HEK293 (cell line): ENCODE data around the gene FLNC.
A peak's percentile ranks its signal among the peaks of the same experiment; 100 is the strongest.

Experiments
- IKZF3 ChIP-seq: fragments of 450-650 bp; IDR thresholded peaks from 2 replicates; pipeline ENCODE4 v1.5.0; 2018; ENCODE audit warnings: missing biosample characterization, mild to moderate bottlenecking, missing genetic modification characterization, moderate library complexity
- KLF1 ChIP-seq: fragments of 450-650 bp; formaldehyde crosslinking; IDR thresholded peaks from 2 replicates; pipeline ENCODE4 v1.5.1; 2016; ENCODE audit warnings: missing biosample characterization, missing genetic modification characterization
- SALL2 ChIP-seq: fragments of 450-650 bp; formaldehyde crosslinking; IDR thresholded peaks from 2 replicates; pipeline ENCODE4 v1.5.0; 2017; ENCODE audit warnings: missing biosample characterization, mild to moderate bottlenecking, missing genetic modification characterization, borderline replicate concordance
- SETDB1 ChIP-seq: IDR thresholded peaks from one replicate; pipeline ENCODE4 v1.6.1; 2017; ENCODE audit warnings: mild to moderate bottlenecking, low read length, moderate library complexity, mixed read lengths; ENCODE audit not compliant: insufficient read length
- SP2 ChIP-seq: fragments of 450-650 bp; formaldehyde crosslinking; IDR thresholded peaks from 2 replicates; pipeline ENCODE4 v1.5.1; 2016; ENCODE audit warnings: missing biosample characterization, missing genetic modification characterization
- YY2 ChIP-seq: fragments of 450-650 bp; formaldehyde crosslinking; IDR thresholded peaks from 2 replicates; pipeline ENCODE4 v1.5.1; 2016; ENCODE audit warnings: missing biosample characterization, missing genetic modification characterization
- ZBTB17 ChIP-seq: fragments of 450-650 bp; formaldehyde crosslinking; IDR thresholded peaks from 2 replicates; pipeline ENCODE4 v1.5.1; 2016; ENCODE audit warnings: missing biosample characterization, missing genetic modification characterization
- ZBTB48 ChIP-seq: fragments of 450-650 bp; formaldehyde crosslinking; IDR thresholded peaks from 2 replicates; pipeline ENCODE4 v1.5.1; 2016; ENCODE audit warnings: missing biosample characterization, missing genetic modification characterization
- ZBTB8A ChIP-seq: fragments of 450-650 bp; formaldehyde crosslinking; IDR thresholded peaks from 2 replicates; pipeline ENCODE4 v1.5.1; 2016; ENCODE audit warnings: missing biosample characterization, missing genetic modification characterization
- ZEB2 ChIP-seq: fragments of 450-650 bp; formaldehyde crosslinking; IDR thresholded peaks from 2 replicates; pipeline ENCODE4 v1.5.1; 2016; ENCODE audit warnings: missing biosample characterization, missing genetic modification characterization
- ZFP69B ChIP-seq: fragments of 450-650 bp; formaldehyde crosslinking; IDR thresholded peaks from 2 replicates; pipeline ENCODE4 v1.5.1; 2016; ENCODE audit warnings: missing biosample characterization, missing genetic modification characterization
- ZNF121 ChIP-seq: fragments of 450-650 bp; formaldehyde crosslinking; IDR thresholded peaks from 2 replicates; pipeline ENCODE4 v1.5.1; 2016; ENCODE audit warnings: missing biosample characterization, missing genetic modification characterization
- ZNF16 ChIP-seq: fragments of 450-650 bp; formaldehyde crosslinking; IDR thresholded peaks from 2 replicates; pipeline ENCODE4 v1.5.1; 2016; ENCODE audit warnings: low read depth, missing biosample characterization, missing genetic modification characterization
- ZNF48 ChIP-seq: fragments of 450-650 bp; formaldehyde crosslinking; IDR thresholded peaks from 2 replicates; pipeline ENCODE4 v1.5.1; 2016; ENCODE audit warnings: missing biosample characterization, missing genetic modification characterization
- ZNF501 ChIP-seq: fragments of 450-650 bp; formaldehyde crosslinking; IDR thresholded peaks from 2 replicates; pipeline ENCODE4 v1.5.1; 2016; ENCODE audit warnings: missing biosample characterization, missing genetic modification characterization
- ZNF610 ChIP-seq: fragments of 450-650 bp; formaldehyde crosslinking; IDR thresholded peaks from 2 replicates; pipeline ENCODE4 v1.5.1; 2016; ENCODE audit warnings: missing biosample characterization, missing genetic modification characterization, borderline replicate concordance
- ZNF747 ChIP-seq: fragments of 450-650 bp; formaldehyde crosslinking; IDR thresholded peaks from 2 replicates; pipeline ENCODE4 v1.5.1; 2016; ENCODE audit warnings: missing biosample characterization, missing genetic modification characterization
- ZNF785 ChIP-seq: fragments of 450-650 bp; formaldehyde crosslinking; IDR thresholded peaks from 2 replicates; pipeline ENCODE4 v1.5.1; 2016; ENCODE audit warnings: missing biosample characterization, missing genetic modification characterization
- ZNF843 ChIP-seq: fragments of 450-650 bp; formaldehyde crosslinking; IDR thresholded peaks from 2 replicates; pipeline ENCODE4 v1.5.1; 2016; ENCODE audit warnings: missing biosample characterization, missing genetic modification characterization
- TF ChIP-seq, protein P1 (sequence below): fragments of 450-650 bp; formaldehyde crosslinking; IDR thresholded peaks from 2 replicates; pipeline ENCODE4 v1.5.1; 2016; ENCODE audit warnings: missing biosample characterization, missing genetic modification characterization
- TF ChIP-seq, protein P2 (sequence below): fragments of 450-650 bp; formaldehyde crosslinking; IDR thresholded peaks from 2 replicates; pipeline ENCODE4 v1.5.1; 2017; ENCODE audit warnings: missing biosample characterization, missing genetic modification characterization
- TF ChIP-seq, protein P3 (sequence below): fragments of 450-650 bp; formaldehyde crosslinking; IDR thresholded peaks from 2 replicates; pipeline ENCODE4 v1.5.1; 2016; ENCODE audit warnings: missing biosample characterization, missing genetic modification characterization
- TF ChIP-seq, protein P4 (sequence below): fragments of 450-650 bp; formaldehyde crosslinking; IDR thresholded peaks from 2 replicates; pipeline ENCODE4 v1.5.1; 2016; ENCODE audit warnings: missing biosample characterization, missing genetic modification characterization
- TF ChIP-seq, protein P5 (sequence below): fragments of 450-650 bp; formaldehyde crosslinking; IDR thresholded peaks from 2 replicates; pipeline ENCODE4 v1.5.1; 2016; ENCODE audit warnings: missing biosample characterization, missing genetic modification characterization
- TF ChIP-seq, protein P6 (sequence below): fragments of 450-650 bp; formaldehyde crosslinking; IDR thresholded peaks from 2 replicates; pipeline ENCODE4 v1.5.1; 2016; ENCODE audit warnings: missing biosample characterization, missing genetic modification characterization

FLNC gene

DNA sequence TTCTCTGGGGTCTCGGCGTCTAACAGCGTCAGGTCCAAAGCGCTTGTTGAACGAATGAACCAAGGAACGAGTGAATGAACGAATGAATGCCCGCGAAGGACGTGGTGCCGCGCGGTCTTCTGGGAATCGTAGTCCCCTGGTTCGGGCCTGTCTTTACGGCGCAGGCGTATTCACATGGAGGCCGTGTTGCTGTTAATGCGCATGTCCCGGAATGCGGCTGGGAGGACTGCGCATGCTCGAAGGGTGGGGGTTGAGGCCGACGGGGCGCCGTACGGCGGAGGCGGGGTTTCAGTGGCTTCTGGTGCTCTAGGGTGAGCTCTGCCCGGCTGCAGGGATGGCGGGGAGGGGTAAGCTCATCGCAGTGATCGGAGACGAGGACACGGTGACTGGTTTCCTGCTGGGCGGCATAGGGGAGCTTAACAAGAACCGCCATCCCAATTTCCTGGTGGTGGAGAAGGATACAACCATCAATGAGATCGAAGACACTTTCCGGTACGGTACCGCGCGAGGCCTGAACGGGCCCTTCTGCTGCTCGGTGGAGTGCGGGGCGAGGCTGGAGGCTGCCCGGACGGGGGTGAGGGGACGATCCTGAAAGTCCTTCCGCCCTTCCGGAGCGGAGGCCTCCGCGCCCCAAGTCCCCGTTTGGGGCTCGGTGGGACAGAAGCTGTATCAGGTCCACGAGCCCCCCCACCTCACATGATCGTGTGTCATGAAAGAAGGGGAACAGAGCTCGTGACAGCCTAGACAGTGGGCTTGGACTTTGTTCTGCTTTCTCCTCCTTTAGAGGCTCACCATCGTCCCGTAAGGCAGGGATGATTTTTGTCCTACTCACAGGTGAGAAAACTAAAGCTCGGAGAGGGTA is 32.6 kb downstream of the FLNC start, which contains the start of gene ATP6V1F (continued):
- TF ChIP-seq SP2 (tag by site-specific recombination) = peak; percentile 75
- TF ChIP-seq ZBTB48 (tag by site-specific recombination) = peak; percentile 86; the same call in 1 of the 2 replicates
- peak; percentile 96 for TF ChIP-seq ZNF501 (tag by site-specific recombination)
- TF ChIP-seq, protein P1, sequence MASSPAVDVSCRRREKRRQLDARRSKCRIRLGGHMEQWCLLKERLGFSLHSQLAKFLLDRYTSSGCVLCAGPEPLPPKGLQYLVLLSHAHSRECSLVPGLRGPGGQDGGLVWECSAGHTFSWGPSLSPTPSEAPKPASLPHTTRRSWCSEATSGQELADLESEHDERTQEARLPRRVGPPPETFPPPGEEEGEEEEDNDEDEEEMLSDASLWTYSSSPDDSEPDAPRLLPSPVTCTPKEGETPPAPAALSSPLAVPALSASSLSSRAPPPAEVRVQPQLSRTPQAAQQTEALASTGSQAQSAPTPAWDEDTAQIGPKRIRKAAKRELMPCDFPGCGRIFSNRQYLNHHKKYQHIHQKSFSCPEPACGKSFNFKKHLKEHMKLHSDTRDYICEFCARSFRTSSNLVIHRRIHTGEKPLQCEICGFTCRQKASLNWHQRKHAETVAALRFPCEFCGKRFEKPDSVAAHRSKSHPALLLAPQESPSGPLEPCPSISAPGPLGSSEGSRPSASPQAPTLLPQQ (tag by site-specific recombination) = peak; percentile 76
- TF ChIP-seq ZNF121 (tag by site-specific recombination) = no peak
- TF ChIP-seq YY2 (tag by site-specific recombination) = peak; percentile 85
- 0 out of 2 replicates have a peak, but pooled peaks have one; percentile 41 for TF ChIP-seq KLF1 (tag by site-specific recombination)
- TF ChIP-seq, protein P2, sequence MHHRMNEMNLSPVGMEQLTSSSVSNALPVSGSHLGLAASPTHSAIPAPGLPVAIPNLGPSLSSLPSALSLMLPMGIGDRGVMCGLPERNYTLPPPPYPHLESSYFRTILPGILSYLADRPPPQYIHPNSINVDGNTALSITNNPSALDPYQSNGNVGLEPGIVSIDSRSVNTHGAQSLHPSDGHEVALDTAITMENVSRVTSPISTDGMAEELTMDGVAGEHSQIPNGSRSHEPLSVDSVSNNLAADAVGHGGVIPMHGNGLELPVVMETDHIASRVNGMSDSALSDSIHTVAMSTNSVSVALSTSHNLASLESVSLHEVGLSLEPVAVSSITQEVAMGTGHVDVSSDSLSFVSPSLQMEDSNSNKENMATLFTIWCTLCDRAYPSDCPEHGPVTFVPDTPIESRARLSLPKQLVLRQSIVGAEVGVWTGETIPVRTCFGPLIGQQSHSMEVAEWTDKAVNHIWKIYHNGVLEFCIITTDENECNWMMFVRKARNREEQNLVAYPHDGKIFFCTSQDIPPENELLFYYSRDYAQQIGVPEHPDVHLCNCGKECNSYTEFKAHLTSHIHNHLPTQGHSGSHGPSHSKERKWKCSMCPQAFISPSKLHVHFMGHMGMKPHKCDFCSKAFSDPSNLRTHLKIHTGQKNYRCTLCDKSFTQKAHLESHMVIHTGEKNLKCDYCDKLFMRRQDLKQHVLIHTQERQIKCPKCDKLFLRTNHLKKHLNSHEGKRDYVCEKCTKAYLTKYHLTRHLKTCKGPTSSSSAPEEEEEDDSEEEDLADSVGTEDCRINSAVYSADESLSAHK (tag by site-specific recombination) = peak; percentile 10; the same call in 1 of the 2 replicates
- peak; percentile 66; the same call in 1 of the 2 replicates for TF ChIP-seq ZNF610
- no peak for TF ChIP-seq ZNF747 (tag by site-specific recombination)
- TF ChIP-seq ZBTB17 (tag by site-specific recombination) = peak; percentile 91
- TF ChIP-seq, protein P3, sequence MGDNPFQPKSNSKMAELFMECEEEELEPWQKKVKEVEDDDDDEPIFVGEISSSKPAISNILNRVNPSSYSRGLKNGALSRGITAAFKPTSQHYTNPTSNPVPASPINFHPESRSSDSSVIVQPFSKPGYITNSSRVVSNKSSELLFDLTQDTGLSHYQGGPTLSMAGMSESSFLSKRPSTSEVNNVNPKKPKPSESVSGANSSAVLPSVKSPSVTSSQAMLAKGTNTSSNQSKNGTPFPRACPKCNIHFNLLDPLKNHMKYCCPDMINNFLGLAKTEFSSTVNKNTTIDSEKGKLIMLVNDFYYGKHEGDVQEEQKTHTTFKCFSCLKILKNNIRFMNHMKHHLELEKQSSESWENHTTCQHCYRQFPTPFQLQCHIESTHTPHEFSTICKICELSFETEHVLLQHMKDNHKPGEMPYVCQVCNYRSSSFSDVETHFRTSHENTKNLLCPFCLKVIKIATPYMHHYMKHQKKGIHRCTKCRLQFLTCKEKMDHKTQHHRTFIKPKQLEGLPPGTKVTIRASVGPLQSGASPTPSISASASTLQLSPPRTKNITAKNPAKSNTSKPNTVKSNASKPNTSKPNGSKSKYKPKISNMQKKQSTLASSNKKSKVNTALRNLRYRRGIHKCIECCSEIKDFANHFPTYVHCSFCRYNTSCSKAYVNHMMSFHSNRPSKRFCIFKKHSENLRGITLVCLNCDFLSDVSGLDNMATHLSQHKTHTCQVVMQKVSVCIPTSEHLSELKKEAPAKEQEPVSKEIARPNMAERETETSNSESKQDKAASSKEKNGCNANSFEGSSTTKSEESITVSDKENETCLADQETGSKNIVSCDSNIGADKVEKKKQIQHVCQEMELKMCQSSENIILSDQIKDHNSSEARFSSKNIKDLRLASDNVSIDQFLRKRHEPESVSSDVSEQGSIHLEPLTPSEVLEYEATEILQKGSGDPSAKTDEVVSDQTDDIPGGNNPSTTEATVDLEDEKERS = 0 out of 2 replicates have a peak, but pooled peaks have one; percentile 42
- TF ChIP-seq, protein P4, sequence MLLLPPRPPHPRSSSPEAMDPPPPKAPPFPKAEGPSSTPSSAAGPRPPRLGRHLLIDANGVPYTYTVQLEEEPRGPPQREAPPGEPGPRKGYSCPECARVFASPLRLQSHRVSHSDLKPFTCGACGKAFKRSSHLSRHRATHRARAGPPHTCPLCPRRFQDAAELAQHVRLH = 0 out of 2 replicates have a peak, but pooled peaks have one; percentile 31
- peak; percentile 57; the same call in 1 of the 2 replicates for TF ChIP-seq ZFP69B
- peak; percentile 47; the same call in 1 of the 2 replicates for TF ChIP-seq ZNF843 (tag by site-specific recombination)
- no peak for TF ChIP-seq IKZF3 (tag by site-specific recombination)
- TF ChIP-seq ZNF16 (tag by site-specific recombination) = no peak
- TF ChIP-seq, protein P5, sequence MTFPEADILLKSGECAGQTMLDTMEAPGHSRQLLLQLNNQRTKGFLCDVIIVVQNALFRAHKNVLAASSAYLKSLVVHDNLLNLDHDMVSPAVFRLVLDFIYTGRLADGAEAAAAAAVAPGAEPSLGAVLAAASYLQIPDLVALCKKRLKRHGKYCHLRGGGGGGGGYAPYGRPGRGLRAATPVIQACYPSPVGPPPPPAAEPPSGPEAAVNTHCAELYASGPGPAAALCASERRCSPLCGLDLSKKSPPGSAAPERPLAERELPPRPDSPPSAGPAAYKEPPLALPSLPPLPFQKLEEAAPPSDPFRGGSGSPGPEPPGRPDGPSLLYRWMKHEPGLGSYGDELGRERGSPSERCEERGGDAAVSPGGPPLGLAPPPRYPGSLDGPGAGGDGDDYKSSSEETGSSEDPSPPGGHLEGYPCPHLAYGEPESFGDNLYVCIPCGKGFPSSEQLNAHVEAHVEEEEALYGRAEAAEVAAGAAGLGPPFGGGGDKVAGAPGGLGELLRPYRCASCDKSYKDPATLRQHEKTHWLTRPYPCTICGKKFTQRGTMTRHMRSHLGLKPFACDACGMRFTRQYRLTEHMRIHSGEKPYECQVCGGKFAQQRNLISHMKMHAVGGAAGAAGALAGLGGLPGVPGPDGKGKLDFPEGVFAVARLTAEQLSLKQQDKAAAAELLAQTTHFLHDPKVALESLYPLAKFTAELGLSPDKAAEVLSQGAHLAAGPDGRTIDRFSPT (tag by site-specific recombination) = peak; percentile 64
- TF ChIP-seq ZEB2 (tag by site-specific recombination) = peak; percentile 73
- TF ChIP-seq ZNF785 = no peak
- no peak for TF ChIP-seq ZNF48 (tag by site-specific recombination)
- no peak for TF ChIP-seq SALL2 (tag by site-specific recombination)
- TF ChIP-seq ZBTB8A (tag by site-specific recombination) = peak; percentile 41; the same call in 1 of the 2 replicates
- TF ChIP-seq, protein P6, sequence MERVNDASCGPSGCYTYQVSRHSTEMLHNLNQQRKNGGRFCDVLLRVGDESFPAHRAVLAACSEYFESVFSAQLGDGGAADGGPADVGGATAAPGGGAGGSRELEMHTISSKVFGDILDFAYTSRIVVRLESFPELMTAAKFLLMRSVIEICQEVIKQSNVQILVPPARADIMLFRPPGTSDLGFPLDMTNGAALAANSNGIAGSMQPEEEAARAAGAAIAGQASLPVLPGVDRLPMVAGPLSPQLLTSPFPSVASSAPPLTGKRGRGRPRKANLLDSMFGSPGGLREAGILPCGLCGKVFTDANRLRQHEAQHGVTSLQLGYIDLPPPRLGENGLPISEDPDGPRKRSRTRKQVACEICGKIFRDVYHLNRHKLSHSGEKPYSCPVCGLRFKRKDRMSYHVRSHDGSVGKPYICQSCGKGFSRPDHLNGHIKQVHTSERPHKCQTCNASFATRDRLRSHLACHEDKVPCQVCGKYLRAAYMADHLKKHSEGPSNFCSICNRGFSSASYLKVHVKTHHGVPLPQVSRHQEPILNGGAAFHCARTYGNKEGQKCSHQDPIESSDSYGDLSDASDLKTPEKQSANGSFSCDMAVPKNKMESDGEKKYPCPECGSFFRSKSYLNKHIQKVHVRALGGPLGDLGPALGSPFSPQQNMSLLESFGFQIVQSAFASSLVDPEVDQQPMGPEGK = peak; percentile 90
- TF ChIP-seq SETDB1 = no peak
